GM13976 (cell line): ENCODE data around the gene SLC49A3.
"Not testable (repeated sequence)": the region's sequence is repeated elsewhere in the genome, so short reads cannot be mapped to it uniquely, and the experiment has no call there.

Source experiments
- DNase-seq: peaks from one replicate; pipeline ENCODE4 v3.0.0; 2012; ENCODE audit warnings: low spot score
- CTCF ChIP-seq: IDR thresholded peaks from 2 replicates; pipeline ENCODE4 v1.5.1; 2012; ENCODE audit warnings: borderline replicate concordance, mild to moderate bottlenecking; ENCODE audit not compliant: insufficient read depth; ENCODE audit errors: extremely low read depth, missing control alignments, control extremely low read depth
- in situ Hi-C: fragments of 300-500 bp; cut with MboI; formaldehyde crosslinking; loops from one replicate; pipeline ENCODE4 v1.12.0; 2022; ENCODE audit warnings: low sequenced_read_pairs, mixed read lengths, inconsistent platforms; ENCODE audit not compliant: unreplicated experiment

Gene SLC49A3

GRCh38 chr4:732486-732885, 43.5 kb upstream of the SLC49A3 start:
- in situ Hi-C loops: no loop called here
- DNase-seq: no peak
- no peak for TF ChIP-seq CTCF

GRCh38 chr4:731954-732353, 43.0 kb upstream of the SLC49A3 start:
- in situ Hi-C loops: not testable (repeated sequence)

GRCh38 chr4:730946-731904, 42.3 kb upstream of the SLC49A3 start:
- in situ Hi-C loops, DNase-seq: not testable (repeated sequence)

More at GRCh38 chr4:731954-732353, 43.0 kb upstream of the SLC49A3 start:
- DNase-seq: not testable (repeated sequence)

- in situ Hi-C loops: no loop called here
- DNase-seq: no peak
- TF ChIP-seq CTCF: no peak
These were observed 41.6 kb upstream of the SLC49A3 start for GRCh38 chr4:730511-730910.

- no peak for DNase-seq
- no peak for TF ChIP-seq CTCF
- in situ Hi-C loops: no loop called here
These were observed 40.7 kb upstream of the SLC49A3 start for GRCh38 chr4:729336-730315.

- in situ Hi-C loops: no loop called here
- DNase-seq: no peak
- no peak for TF ChIP-seq CTCF
These were observed 38.6 kb upstream of the SLC49A3 start for GRCh38 chr4:727576-727975.

- in situ Hi-C loops: no loop called here
- DNase-seq: no peak
- TF ChIP-seq CTCF: no peak
These were observed 37.9 kb upstream of the SLC49A3 start for GRCh38 chr4:726838-727237.
